Measurements from ENCODE around the gene PCDHGA11. TPM values are rescaled to one million over a fixed set of nuclear protein-coding genes. Genes with fewer than 3 reads are reported as not detected.

PCDHGA11 gene
- 12.3 and 16.5 TPM in 2 replicates for total RNA-seq

DNA sequence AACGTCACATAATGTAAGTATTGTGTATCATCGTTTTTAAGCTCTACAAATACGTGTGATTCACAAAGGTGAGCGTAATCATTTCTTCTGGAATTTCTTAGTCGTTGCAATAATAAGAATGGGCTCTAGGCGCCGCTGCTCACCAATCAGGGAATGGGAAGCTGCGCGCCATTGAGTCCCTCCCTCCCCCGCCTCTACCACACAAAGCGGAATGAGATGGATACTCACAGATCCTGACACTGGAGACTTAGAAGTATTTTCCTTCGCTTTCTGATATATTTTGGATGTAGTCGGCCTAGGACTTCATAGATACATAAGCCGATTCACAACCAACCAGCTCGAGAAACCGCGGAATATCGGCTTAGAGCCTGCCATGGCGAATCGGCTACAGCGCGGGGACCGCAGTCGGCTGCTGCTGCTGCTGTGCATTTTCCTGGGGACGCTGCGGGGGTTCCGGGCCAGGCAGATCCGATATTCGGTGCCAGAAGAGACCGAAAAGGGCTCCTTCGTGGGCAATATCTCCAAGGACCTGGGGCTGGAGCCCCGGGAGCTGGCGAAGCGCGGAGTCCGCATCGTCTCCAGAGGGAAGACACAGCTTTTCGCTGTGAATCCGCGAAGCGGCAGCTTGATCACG is at the start of gene PCDHGA11:
Gene PCDHGA11, plus strand, starts transcription at position 197 of the 634 bp plus-strand sequence. Its CDS starts 177 bp downstream, at position 374.
- Histone ChIP-seq H2AFZ (ENCODE audit: low read length) (peak within 1 kb of the TSS; percentile 80), H3K9me3 (ENCODE audit: low read depth, low read length) (peaks cover 15% of the 10 kb centered on the region), H3K4me1 (ENCODE audit: insufficient read depth, low read length) (peaks cover 8% of the 10 kb centered on the region), H3K4me3 (ENCODE audit: insufficient read depth, low read length) (peak within 1 kb of the TSS; percentile 79), H3K36me3 (ENCODE audit: insufficient read depth, low read length) (no peaks in the 10 kb centered on the region), H4K20me1 (ENCODE audit: insufficient read depth, low read length) (no peaks in the 10 kb centered on the region), H3K4me2 (ENCODE audit: insufficient read depth, low read length) (peak within 1 kb of the TSS; percentile 83), H3K79me2 (ENCODE audit: insufficient read depth, low read length) (peaks cover 11% of the 10 kb centered on the region), H3K27me3 (ENCODE audit: insufficient read depth, low read length) (no peaks in the 10 kb centered on the region), H3K27ac (ENCODE audit: low read depth, low read length) (peak within 1 kb of the TSS; percentile 36)
- TF ChIP-seq, protein P1, sequence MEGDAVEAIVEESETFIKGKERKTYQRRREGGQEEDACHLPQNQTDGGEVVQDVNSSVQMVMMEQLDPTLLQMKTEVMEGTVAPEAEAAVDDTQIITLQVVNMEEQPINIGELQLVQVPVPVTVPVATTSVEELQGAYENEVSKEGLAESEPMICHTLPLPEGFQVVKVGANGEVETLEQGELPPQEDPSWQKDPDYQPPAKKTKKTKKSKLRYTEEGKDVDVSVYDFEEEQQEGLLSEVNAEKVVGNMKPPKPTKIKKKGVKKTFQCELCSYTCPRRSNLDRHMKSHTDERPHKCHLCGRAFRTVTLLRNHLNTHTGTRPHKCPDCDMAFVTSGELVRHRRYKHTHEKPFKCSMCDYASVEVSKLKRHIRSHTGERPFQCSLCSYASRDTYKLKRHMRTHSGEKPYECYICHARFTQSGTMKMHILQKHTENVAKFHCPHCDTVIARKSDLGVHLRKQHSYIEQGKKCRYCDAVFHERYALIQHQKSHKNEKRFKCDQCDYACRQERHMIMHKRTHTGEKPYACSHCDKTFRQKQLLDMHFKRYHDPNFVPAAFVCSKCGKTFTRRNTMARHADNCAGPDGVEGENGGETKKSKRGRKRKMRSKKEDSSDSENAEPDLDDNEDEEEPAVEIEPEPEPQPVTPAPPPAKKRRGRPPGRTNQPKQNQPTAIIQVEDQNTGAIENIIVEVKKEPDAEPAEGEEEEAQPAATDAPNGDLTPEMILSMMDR (IDR thresholded peaks at IDR 0.05; ENCODE audit: extremely low read depth, low read depth, low read length), result peak; percentile 78
- peak; percentile 95 for DNase-seq (ENCODE audit: insufficient read length, low spot score, missing footprints)

DNA sequence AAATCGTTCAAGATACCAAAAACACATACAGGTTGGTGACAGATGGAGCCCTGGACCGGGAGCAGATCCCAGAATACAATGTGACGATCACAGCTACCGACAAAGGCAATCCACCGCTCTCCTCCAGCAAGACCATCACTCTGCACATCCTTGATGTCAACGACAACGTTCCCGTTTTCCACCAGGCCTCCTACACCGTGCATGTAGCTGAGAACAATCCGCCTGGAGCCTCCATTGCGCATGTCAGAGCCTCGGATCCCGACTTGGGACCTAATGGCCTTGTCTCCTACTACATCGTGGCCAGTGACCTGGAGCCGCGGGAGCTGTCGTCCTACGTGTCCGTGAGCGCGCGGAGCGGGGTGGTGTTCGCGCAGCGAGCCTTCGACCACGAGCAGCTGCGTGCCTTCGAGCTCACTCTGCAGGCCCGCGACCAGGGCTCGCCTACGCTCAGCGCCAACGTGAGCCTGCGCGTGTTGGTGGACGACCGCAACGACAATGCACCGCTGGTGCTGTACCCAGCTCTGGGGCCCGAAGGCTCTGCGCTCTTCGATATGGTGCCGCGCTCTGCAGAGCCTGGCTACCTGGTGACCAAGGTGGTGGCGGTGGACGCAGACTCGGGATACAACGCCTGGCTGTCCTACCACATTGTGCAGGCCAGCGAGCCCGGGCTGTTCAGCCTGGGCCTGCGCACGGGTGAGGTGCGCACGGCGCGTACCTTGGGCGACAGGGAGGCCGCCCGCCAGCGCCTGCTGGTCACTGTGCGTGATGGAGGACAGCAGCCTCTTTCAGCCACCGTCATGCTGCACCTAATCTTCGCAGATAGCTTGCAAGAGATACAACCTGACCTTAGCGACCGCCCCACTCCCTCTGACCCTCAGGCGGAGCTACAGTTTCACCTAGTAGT is 49.0 kb upstream of the PCDHGA11 start:
- Histone ChIP-seq H3K27me3 (ENCODE audit: insufficient read depth, low read length) (peaks cover 25% of the 10 kb centered on the region), H3K9me3 (ENCODE audit: low read depth, low read length) (peaks cover 8% of the 10 kb centered on the region), H3K4me1 (ENCODE audit: insufficient read depth, low read length) (no peaks in the 10 kb centered on the region), H3K4me2 (ENCODE audit: insufficient read depth, low read length) (no peak overlapping the region), H2AFZ (ENCODE audit: low read length) (no peak overlapping the region), H3K27ac (ENCODE audit: low read depth, low read length) (no peak overlapping the region), H3K36me3 (ENCODE audit: insufficient read depth, low read length) (no peaks in the 10 kb centered on the region), H4K20me1 (ENCODE audit: insufficient read depth, low read length) (no peaks in the 10 kb centered on the region), H3K79me2 (ENCODE audit: insufficient read depth, low read length) (no peaks in the 10 kb centered on the region), H3K4me3 (ENCODE audit: insufficient read depth, low read length) (no peak overlapping the region)
- no peak for DNase-seq (ENCODE audit: insufficient read length, low spot score, missing footprints)
- TF ChIP-seq, protein P1 (IDR thresholded peaks at IDR 0.05; ENCODE audit: extremely low read depth, low read depth, low read length), result no peak

DNA sequence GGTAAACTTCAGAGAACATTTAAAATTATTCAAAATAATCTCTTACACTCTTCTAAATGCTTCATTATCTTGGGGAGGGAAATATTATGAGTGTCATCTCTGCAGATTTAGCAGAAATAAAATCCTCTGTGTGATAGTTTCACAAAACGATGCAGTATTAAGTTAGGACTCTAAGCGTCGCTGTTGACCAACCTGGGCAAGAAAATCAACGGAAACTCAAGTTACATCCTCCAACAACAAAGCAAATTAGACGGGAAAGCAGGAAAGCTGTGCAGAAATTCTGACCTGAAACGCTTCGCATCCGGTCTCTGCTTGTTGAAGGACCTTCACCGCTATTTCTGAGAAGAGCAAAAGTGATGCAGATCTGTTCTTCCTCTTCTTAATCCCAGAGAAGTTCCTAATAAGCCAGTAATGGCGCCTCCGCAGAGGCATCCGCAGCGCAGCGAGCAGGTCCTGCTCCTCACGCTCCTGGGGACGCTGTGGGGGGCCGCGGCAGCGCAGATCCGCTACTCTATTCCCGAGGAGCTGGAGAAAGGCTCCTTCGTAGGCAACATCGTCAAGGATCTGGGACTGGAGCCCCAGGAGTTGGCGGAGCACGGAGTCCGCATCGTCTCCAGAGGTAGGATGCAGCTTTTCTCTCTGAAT is 47.1 kb upstream of the PCDHGA11 start, which contains the start of gene PCDHGA6:
Gene PCDHGA6, plus strand, starts transcription at position 219 of the 645 bp plus-strand sequence. Its CDS starts 193 bp downstream, at position 412.
- Histone ChIP-seq H3K4me1 (ENCODE audit: insufficient read depth, low read length) (no peaks in the 10 kb centered on the region), H4K20me1 (ENCODE audit: insufficient read depth, low read length) (no peaks in the 10 kb centered on the region), H3K4me2 (ENCODE audit: insufficient read depth, low read length) (peak within 1 kb of the TSS; percentile 21), H3K27me3 (ENCODE audit: insufficient read depth, low read length) (peaks cover 16% of the 10 kb centered on the region), H3K36me3 (ENCODE audit: insufficient read depth, low read length) (no peaks in the 10 kb centered on the region), H3K79me2 (ENCODE audit: insufficient read depth, low read length) (no peaks in the 10 kb centered on the region), H3K27ac (ENCODE audit: low read depth, low read length) (no peak within 1 kb of the TSS), H2AFZ (ENCODE audit: low read length) (peak within 1 kb of the TSS; percentile 55), H3K9me3 (ENCODE audit: low read depth, low read length) (peaks cover 8% of the 10 kb centered on the region), H3K4me3 (ENCODE audit: insufficient read depth, low read length) (peak within 1 kb of the TSS; percentile 68)
- TF ChIP-seq, protein P1 (IDR thresholded peaks at IDR 0.05; ENCODE audit: extremely low read depth, low read depth, low read length), result peak; percentile 61
- peak; percentile 84 for DNase-seq (ENCODE audit: insufficient read length, low spot score, missing footprints)

Measured in osteoblast (primary cell).